ENCODE data around the gene CATSPERE. TPM values are rescaled to one million over a fixed set of nuclear protein-coding genes. Genes with fewer than 3 reads are reported as not detected.
A peak's percentile ranks its signal among the peaks of the same experiment; 100 is the strongest.
"Not testable (repeated sequence)": the region's sequence is repeated elsewhere in the genome, so short reads cannot be mapped to it uniquely, and the experiment has no call there.

The CATSPERE gene
- total RNA-seq, 1 donor from 2014 or later: 1.9 TPM

GRCh38 chr1:244636488-244637259, 175.6 kb downstream of the CATSPERE start:
- DNase-seq: no peak

DNA sequence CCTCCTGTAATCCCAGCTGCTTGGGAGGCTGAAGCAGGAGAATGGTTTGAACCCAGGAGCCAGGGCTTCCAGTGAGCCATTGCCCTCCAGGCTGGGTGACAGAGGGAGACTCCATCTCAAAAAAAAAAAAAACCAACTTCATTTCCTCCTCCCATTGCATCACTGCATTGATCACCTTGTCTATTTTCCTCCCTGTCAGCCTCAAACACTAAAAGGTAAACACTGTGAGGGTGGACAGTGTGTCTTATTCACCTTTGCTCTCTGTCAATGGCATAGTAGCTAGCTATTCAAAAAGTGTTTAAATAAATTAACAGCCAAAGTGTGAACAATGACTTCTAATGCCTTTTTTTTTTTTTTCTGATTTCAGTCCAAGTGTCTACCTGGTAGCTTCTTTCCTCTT, 178.5 kb downstream of the CATSPERE start:
- no peak for DNase-seq

DNA sequence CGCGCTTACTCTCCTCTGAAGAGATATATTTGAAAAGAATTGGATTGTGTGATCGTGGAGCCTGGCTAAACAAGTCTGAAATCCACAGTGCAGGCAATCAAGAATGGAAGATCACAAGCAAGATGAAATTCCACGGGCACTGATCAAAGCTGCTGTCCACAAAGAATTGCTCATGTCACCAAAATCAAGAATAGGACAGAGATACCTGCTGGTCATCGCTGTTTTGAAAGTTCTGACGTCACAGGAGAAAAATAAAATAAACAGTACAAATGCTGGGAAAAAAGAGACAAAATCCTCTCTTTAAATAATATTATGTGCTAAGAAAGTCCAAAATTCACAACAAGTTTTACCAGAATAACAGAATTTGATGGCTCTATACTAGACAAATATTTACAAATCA, 179.8 kb downstream of the CATSPERE start:
- DNase-seq: no peak

- DNase-seq: no peak
These were observed 181.5 kb downstream of the CATSPERE start for GRCh38 chr1:244642526-244642925.

- DNase-seq: no peak
These were observed 181.9 kb downstream of the CATSPERE start for GRCh38 chr1:244642988-244643387.

GRCh38 chr1:244645414-244645813, 184.3 kb downstream of the CATSPERE start:
- no peak for DNase-seq

DNA sequence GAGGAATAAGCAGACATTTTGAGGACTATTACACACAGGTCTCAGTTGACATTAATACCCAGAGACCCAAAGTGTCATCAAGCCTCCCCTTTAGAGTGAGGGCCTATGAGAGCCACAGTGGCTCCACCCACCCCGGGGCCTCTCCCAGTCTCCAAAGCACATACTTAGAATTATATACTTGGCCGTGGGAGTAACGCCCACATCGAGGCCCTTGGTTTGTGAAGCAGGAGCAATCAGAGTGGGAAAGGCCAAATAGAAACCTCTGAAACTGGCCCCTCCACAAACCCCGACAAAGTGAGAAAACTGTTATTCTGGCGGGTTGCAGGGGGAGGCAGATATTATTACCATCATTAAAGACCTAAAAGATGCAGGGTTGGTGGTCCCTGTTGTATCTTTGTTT, 184.8 kb downstream of the CATSPERE start:
- no peak for DNase-seq

DNA sequence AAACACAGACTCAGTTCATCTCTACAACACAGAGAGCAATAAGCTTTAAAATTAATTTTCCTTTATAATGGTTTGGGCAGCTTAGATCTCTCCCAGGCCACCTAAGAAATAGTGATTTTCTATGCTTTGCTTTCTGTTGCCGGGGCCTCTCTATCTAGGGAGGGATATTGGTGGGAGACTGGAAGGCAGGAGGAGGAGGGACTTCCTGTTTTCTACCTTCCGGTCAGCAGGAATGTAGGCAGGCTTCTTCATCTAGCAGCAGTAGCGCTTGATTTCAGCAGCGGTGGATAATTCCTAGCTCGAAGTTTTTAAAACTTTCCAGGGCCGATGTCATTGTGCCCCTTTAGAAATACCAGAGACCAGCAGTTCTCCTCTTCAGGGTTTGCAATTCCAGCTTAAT, 186.7 kb downstream of the CATSPERE start:
- no peak for DNase-seq

- peak; percentile 46 for DNase-seq
These were observed 191.0 kb downstream of the CATSPERE start for GRCh38 chr1:244651956-244652622.

- DNase-seq: peak; percentile 99
These were observed 191.8 kb downstream of the CATSPERE start, which contains the start of gene DESI2 for GRCh38 chr1:244652623-244653438. Gene DESI2, plus strand, starts transcription at chr1:244653126. Its CDS starts 188 bp downstream, at chr1:244653314.

DNA sequence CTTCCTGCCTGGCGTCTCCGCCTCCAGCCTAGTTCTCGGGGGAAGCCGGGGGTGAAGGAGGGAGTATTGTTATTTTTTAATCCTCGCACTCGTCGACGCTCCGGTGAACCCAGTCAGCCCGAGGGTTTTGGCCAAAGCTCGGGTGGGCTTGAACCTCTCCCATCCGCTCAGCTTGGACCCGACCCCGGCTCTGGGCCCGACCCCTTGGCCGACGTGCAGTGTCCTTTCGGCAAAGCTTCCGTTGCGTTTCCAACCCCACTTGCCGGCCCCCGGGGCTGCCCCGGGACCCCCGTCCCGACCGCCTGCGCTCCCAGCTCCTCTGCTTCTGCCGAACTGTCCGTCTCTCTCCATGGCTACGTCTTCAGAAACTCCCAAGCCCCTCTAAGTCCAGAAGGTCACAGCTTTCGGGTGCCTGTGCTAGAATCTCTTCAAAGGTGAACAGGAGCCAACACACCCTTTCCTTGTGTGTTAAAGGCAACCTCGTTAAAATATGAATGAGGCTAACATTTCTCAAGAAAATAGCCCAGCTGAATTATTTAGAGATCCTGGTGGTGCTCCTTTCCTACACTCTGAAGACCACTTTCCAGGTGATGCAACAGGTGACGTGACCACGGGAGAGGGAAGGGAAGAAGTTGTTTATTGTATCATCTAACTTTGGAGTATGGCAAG, 192.5 kb downstream of the CATSPERE start:
- peak; percentile 7 for DNase-seq

- no peak for DNase-seq
These were observed 193.3 kb downstream of the CATSPERE start for GRCh38 chr1:244654108-244655038.

DNA sequence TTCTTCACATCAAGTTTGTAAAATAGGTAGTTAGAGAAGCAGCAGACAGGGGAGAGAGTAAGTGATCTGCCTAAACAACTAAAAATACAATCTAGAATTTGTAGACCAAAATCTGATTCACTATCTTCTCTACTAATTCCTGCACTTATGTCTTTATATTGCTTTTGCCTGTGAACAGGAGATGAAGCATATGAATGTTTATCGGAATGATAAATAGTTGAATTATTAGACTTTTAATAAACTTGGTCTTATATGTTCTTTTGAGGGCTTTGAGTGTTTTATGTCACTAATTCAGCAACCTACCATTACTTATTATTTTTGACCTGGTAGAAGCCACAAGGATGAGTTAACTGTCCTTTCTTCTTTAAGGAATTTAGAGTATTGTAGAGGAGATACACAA, 194.1 kb downstream of the CATSPERE start:
- DNase-seq: no peak

GRCh38 chr1:244657421-244657820, 196.3 kb downstream of the CATSPERE start:
- no peak for DNase-seq

- DNase-seq: no peak
These were observed 198.6 kb downstream of the CATSPERE start for GRCh38 chr1:244659694-244660093.

- DNase-seq: no peak
These were observed 199.5 kb downstream of the CATSPERE start for GRCh38 chr1:244660595-244660994.

DNA sequence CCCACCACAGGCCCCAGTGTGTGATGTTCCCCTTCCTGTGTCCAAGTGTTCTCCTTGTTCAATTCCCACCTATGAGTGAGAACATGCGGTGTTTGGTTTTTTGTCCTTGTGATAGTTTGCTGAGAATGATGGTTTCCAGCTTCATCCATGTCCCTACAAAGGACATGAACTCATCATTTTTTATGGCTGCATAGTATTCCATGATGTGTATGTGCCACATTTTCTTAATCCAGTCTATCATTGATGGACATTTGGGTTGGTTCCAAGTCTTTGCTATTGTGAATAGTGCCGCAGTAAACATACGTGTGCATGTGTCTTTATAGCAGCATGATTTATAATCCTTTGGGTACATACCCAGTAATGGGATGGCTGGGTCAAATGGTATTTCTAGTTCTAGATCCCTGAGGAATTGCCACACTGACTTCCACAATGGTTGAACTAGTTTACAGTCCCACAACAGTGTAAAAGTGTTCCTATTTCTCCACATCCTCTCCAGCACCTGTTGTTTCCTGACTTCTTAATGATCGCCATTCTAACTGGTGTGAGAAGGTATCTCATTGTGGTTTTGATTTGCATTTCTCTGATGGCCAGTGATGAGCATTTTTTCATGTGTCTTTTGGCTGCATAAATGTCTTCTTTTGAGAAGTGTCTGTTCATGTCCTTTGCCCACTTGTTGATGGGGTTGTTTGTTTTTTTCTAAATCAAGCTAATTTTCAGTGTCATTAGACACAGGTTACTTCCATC, 200.7 kb downstream of the CATSPERE start:
- not testable (repeated sequence) for DNase-seq

DNA sequence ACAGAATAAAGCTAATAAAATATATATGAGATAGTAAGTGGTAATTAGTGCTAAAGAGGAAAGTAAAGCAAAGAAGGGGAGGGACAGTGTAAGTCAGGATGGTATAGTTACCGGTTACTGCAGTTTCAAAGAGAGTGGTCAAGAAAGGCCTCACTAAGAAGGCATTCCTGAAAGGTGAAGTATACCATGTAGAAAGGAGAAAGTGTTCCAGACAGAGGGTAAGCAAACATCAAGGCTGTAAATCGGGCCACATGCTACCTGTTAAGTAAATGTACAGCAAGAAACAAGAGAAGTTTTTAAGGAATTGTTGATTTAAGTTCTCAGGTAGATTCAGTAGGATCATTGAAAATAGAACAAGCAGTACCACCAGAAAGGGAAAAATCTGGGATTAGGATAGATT, 201.5 kb downstream of the CATSPERE start:
- DNase-seq: no peak

GRCh38 chr1:244664353-244664752, 203.3 kb downstream of the CATSPERE start:
- no peak for DNase-seq

GRCh38 chr1:244665771-244666217, 204.7 kb downstream of the CATSPERE start:
- DNase-seq: peak; percentile 48

Measured in skin of body (tissue), 2 donors.